ENCODE results near the gene COQ10B.
"Not testable (repeated sequence)": the region's sequence is repeated elsewhere in the genome, so short reads cannot be mapped to it uniquely, and the experiment has no call there.

- not testable (repeated sequence) for TF ChIP-seq CTCF (IDR thresholded peaks at IDR 0.05; ENCODE audit: low read depth, low read length); EZH2phosphoT487 (IDR thresholded peaks at IDR 0.05; ENCODE audit: low read depth)
These were observed 20.8 kb upstream of the COQ10B start for GRCh38 chr2:197432527-197432926.
